Stimulated activated naive B cell treated with anti-CD40 and anti-IgM and Interleukin-4, amounts not matched to agents 10 μg/mL and 1 μg/mL and 100 μg/mL, for 72 hours (primary cell): Measurements from ENCODE around the gene LDLRAD4.

ENCODE experiments used
- ATAC-seq, 2 donors: fragments of 150-1000 bp; cut with Tn5 transposase; replicated peaks; 2 replicates each; pipeline ENCODE4 v1.10.0; 2021; ENCODE audit warnings: moderate library complexity in 1 of 2
- DNase-seq: peaks from one replicate; pipeline ENCODE4 v3.0.0; 2021
- H3K27ac Mint-ChIP-seq: one replicate; pipeline ENCODE4 v1.8.0; 2022; ENCODE audit warnings: mild to moderate bottlenecking, mixed read lengths
- H3K27me3 Mint-ChIP-seq, 2 donors: one replicate each; pipeline ENCODE4 v1.8.0; 2022; ENCODE audit warnings: mixed read lengths in 2 of 2
- H3K36me3 Mint-ChIP-seq, 2 donors: one replicate each; pipeline ENCODE4 v1.8.0; 2022; ENCODE audit warnings: mixed read lengths in 2 of 2, mild to moderate bottlenecking in 1 of 2
- H3K4me1 Mint-ChIP-seq, 2 donors: one replicate each; pipeline ENCODE4 v1.8.0; 2022; ENCODE audit warnings: mixed read lengths in 2 of 2, mild to moderate bottlenecking in 1 of 2
- H3K4me3 Mint-ChIP-seq, 2 donors: one replicate each; pipeline ENCODE4 v1.8.0; 2022; ENCODE audit warnings: mild to moderate bottlenecking in 2 of 2, mixed read lengths in 2 of 2, moderate library complexity in 1 of 2
- H3K9me3 Mint-ChIP-seq, 2 donors: one replicate each; pipeline ENCODE4 v1.8.0; 2022; ENCODE audit warnings: mixed read lengths in 2 of 2, mild to moderate bottlenecking in 1 of 2

The LDLRAD4 gene

DNA sequence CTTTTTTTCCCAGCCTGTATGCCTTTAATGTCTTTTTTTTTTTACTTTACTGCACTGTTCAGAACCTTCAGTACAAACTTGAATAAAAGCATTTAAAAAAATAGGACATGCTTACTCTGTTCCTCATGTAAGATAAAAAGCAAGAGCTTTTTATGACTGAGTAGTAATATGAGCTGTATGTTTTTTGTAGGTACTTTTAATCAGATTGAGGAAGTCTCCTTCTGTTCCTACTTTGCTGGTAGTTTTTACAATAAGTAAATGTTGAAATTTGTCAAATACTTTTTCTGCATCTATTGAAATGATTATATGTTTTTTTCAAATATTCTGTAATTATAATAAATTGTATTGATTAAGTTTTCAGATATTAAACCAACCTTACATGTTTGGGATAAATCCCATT lies 318.0 kb downstream of the LDLRAD4 start:
- ATAC-seq = peak; percentile 38 to 51
- Mint-ChIP-seq H3K9me3 (no peaks in the 10 kb centered on the region), H3K27me3 (no peaks in the 10 kb centered on the region), H3K27ac (no peak overlapping the region), H3K4me1 (peaks cover 34 to 65% of the 10 kb centered on the region in 2 donors), H3K36me3 (peaks cover 0 to 8% of the 10 kb centered on the region in 2 donors), H3K4me3 (no peak overlapping the region)
- DNase-seq = no peak

GRCh38 chr18:13537022-13537780 lies 318.6 kb downstream of the LDLRAD4 start:
- no peaks in the 10 kb centered on the region for H3K27me3 Mint-ChIP-seq

DNA sequence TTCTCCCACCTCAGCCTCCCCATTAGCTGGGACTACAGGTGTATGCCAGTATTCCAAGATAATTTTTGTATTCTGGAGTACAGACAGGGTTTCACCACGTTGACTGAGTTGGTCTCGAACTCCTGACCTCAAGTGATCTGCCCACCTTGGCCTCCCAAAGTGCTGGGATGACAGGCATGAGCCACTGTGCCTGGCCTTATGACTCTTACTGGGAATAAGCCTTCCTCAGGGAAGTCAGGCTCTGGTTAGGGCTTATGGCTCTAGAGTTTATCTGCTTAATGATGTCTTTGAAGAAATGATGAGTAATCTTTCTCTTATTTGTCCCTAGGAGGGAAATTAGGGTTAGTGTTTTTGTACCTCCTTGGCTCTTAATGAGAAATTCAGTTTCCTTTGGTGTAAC lies 320.1 kb downstream of the LDLRAD4 start:
- Mint-ChIP-seq H3K27ac (peak overlapping the region; percentile 80), H3K27me3 (no peaks in the 10 kb centered on the region), H3K4me1 (peaks cover 37 to 65% of the 10 kb centered on the region in 2 donors), H3K36me3 (peaks cover 2 to 14% of the 10 kb centered on the region in 2 donors), H3K4me3 (peak overlapping the region; percentile 61 to 73), H3K9me3 (no peaks in the 10 kb centered on the region)
- DNase-seq (no peak), ATAC-seq (no peak)

More at GRCh38 chr18:13537022-13537780, 318.6 kb downstream of the LDLRAD4 start:
- ATAC-seq (peak; percentile 86 to 87), DNase-seq (no peak)
- peaks cover 0 to 8% of the 10 kb centered on the region in 2 donors for H3K36me3 Mint-ChIP-seq
- H3K9me3 Mint-ChIP-seq = no peaks in the 10 kb centered on the region
- H3K27ac Mint-ChIP-seq = no peak overlapping the region
- peaks cover 34 to 65% of the 10 kb centered on the region in 2 donors for H3K4me1 Mint-ChIP-seq
- H3K4me3 Mint-ChIP-seq = no peak overlapping the region

DNA sequence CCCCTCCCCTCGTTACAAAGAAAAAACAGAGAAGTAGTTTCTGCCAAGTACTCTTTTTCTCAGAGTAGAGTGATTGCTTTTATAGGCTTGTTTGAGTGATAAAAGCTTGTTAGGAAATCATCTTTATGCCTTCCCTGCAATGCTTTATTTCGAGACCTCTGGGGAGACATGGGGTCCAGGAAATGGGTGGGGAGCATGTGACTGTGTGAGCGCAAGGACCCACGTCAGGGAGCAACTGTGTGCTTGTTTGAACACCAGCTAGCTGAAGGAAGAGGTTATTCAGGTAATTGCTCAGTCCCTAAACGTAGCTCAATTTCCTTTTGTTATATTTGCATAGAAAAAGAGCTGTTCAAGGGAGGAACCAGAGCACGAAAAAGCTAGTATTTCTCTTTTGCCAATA lies 320.5 kb downstream of the LDLRAD4 start:
- peak overlapping the region; percentile 80 for H3K27ac Mint-ChIP-seq
- H3K36me3 Mint-ChIP-seq = peaks cover 2 to 14% of the 10 kb centered on the region in 2 donors
- H3K9me3 Mint-ChIP-seq = no peaks in the 10 kb centered on the region
- H3K4me3 Mint-ChIP-seq = peak overlapping the region; percentile 61 to 73
- peaks cover 37 to 61% of the 10 kb centered on the region in 2 donors for H3K4me1 Mint-ChIP-seq
- H3K27me3 Mint-ChIP-seq = no peaks in the 10 kb centered on the region
- ATAC-seq (peak; percentile 68 to 70), DNase-seq (no peak)

GRCh38 chr18:13539843-13540476 lies 321.4 kb downstream of the LDLRAD4 start:
- no peak for ATAC-seq
- Mint-ChIP-seq H3K4me1 (peaks cover 37 to 52% of the 10 kb centered on the region in 2 donors), H3K9me3 (no peaks in the 10 kb centered on the region), H3K4me3 (no peak overlapping the region), H3K27ac (no peak overlapping the region), H3K36me3 (peaks cover 2 to 11% of the 10 kb centered on the region in 2 donors), H3K27me3 (no peaks in the 10 kb centered on the region)
- DNase-seq = no peak

DNA sequence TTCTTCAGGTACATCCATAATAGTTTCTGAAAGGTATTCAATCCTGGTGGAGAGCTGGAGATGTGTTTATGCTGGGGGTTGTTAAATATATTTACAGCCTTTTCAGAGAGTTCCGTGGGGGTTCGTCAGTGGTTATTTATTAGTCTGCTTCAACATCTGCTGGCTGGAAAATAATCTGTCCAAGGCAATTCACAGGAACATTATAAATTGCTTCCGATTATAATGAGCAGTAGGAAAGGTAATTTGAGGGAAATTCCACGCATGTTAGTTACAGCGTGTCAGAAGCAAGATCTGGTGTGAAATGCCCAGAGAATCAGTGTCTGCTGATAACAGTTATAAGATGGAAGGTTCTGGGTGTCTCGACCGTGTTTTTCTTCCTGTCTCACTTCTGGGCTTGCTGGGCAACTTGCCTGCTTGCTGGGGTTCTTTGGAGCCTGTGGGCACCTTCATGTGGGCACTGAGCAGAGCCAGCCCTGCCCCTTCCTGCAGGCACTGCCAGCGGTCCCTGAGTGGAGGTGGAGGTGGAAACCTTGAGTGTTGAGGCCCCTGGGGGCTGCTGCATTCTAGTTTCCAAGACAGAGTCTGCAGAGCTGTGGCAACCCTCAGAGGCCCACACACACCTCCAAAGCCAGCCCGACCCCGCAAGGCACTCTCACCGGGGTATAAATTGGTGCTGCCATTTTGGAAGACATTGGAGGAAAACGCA lies 322.1 kb downstream of the LDLRAD4 start:
- Mint-ChIP-seq H3K27me3 (no peaks in the 10 kb centered on the region), H3K4me3 (peak overlapping the region; percentile 17 to 54), H3K9me3 (no peaks in the 10 kb centered on the region), H3K27ac (no peak overlapping the region), H3K4me1 (peaks cover 40 to 51% of the 10 kb centered on the region in 2 donors), H3K36me3 (peaks cover 2 to 15% of the 10 kb centered on the region in 2 donors)
- DNase-seq (no peak), ATAC-seq (peak; percentile 36 to 48)

- ATAC-seq (no peak), DNase-seq (no peak)
- Mint-ChIP-seq H3K4me3 (no peak overlapping the region), H3K9me3 (no peaks in the 10 kb centered on the region), H3K36me3 (peaks cover 6 to 20% of the 10 kb centered on the region in 2 donors), H3K27me3 (no peaks in the 10 kb centered on the region), H3K27ac (no peak overlapping the region), H3K4me1 (peaks cover 37 to 50% of the 10 kb centered on the region in 2 donors)
These were observed 323.3 kb downstream of the LDLRAD4 start for GRCh38 chr18:13541621-13542519.

- Mint-ChIP-seq H3K27me3 (no peaks in the 10 kb centered on the region), H3K27ac (peak overlapping the region; percentile 37), H3K9me3 (peaks cover 0 to 2% of the 10 kb centered on the region in 2 donors), H3K4me3 (no peak overlapping the region), H3K36me3 (peaks cover 8 to 23% of the 10 kb centered on the region in 2 donors), H3K4me1 (peaks cover 33 to 44% of the 10 kb centered on the region in 2 donors)
- ATAC-seq (no peak), DNase-seq (no peak)
These were observed 323.9 kb downstream of the LDLRAD4 start for GRCh38 chr18:13542520-13542847.

DNA sequence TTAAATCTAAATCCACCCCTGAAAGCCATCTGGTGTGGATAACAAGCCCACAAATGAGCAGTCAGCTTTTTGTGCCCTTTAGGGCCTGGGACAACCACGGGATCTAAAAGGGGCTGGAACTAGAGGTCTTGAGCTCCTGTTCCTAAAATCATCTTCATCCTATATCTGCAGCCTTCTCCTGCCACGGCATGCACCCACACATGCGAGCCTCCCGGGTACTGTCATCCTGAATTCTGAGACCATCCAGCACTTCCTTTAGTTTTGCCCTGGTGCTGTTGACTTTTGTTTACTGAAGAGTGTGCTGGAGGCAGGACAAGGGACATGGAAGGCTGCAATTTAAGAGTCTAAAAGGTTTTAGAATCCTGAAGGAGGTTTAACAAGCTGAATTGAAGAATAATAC lies 324.6 kb downstream of the LDLRAD4 start:
- Mint-ChIP-seq H3K36me3 (peaks cover 11 to 30% of the 10 kb centered on the region in 2 donors), H3K4me3 (no peak overlapping the region), H3K4me1 (peaks cover 29 to 38% of the 10 kb centered on the region in 2 donors), H3K9me3 (peaks cover 4 to 7% of the 10 kb centered on the region in 2 donors), H3K27ac (no peak overlapping the region), H3K27me3 (no peaks in the 10 kb centered on the region)
- ATAC-seq = no peak
- no peak for DNase-seq

- H3K27ac Mint-ChIP-seq = no peak overlapping the region
- DNase-seq = no peak
These were observed 325.5 kb downstream of the LDLRAD4 start for GRCh38 chr18:13543811-13544732.

DNA sequence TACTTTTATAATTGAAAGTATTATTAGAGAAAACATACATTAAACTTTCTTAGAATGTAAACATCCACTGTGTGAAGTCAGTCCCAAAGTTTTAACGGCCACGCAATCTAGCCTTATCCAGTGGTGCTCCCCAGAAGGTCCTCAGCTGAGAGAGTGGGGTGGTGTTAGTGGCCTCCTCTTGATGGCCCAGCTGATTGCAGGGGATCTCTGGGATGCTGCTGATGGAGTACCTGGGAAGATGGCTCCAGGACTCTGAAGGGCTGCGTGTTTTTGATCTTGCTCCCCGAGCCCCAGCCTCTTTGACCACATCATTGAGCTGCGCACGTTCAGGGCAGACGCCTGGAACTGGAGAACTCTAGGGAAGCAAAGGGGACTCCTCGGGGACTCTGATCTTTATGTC lies 326.4 kb downstream of the LDLRAD4 start:
- no peak overlapping the region for H3K27ac Mint-ChIP-seq
- H3K36me3 Mint-ChIP-seq = peaks cover 11 to 34% of the 10 kb centered on the region in 2 donors
- DNase-seq (no peak), ATAC-seq (no peak)
- peaks cover 25 to 35% of the 10 kb centered on the region in 2 donors for H3K4me1 Mint-ChIP-seq
- H3K4me3 Mint-ChIP-seq = no peak overlapping the region
- H3K9me3 Mint-ChIP-seq = peaks cover 4 to 7% of the 10 kb centered on the region in 2 donors
- no peaks in the 10 kb centered on the region for H3K27me3 Mint-ChIP-seq

More at GRCh38 chr18:13543811-13544732, 325.5 kb downstream of the LDLRAD4 start:
- H3K4me1 Mint-ChIP-seq = peaks cover 25 to 35% of the 10 kb centered on the region in 2 donors
- peaks cover 4 to 7% of the 10 kb centered on the region in 2 donors for H3K9me3 Mint-ChIP-seq
- H3K27me3 Mint-ChIP-seq = no peaks in the 10 kb centered on the region
- ATAC-seq = no peak
- peaks cover 11 to 32% of the 10 kb centered on the region in 2 donors for H3K36me3 Mint-ChIP-seq
- H3K4me3 Mint-ChIP-seq = no peak overlapping the region

GRCh38 chr18:13545514-13545913 lies 327.0 kb downstream of the LDLRAD4 start:
- Mint-ChIP-seq H3K4me3 (no peak overlapping the region), H3K9me3 (peaks cover 4 to 7% of the 10 kb centered on the region in 2 donors), H3K27me3 (no peaks in the 10 kb centered on the region), H3K36me3 (peaks cover 11 to 39% of the 10 kb centered on the region in 2 donors), H3K4me1 (peaks cover 27 to 35% of the 10 kb centered on the region in 2 donors), H3K27ac (no peak overlapping the region)
- DNase-seq (no peak), ATAC-seq (no peak)

DNA sequence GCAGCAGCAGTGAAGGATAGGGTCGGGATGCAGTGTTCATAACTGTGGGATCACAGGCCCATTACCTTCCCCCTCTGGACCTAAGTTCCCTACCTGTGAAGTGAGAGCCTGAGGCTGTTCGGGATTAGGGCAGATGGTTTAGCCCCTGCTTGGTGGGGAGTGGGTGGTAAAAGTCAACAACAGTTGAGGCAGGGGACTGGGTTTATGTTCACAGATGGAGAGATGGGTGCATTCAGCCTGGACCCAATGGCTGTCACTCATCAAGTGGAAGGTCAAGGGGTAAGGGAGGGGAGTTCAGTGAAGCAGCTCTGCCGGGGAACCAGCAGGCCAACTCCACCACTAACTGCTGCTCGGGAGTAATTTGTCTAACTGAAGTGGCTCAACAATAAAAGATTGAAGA lies 327.4 kb downstream of the LDLRAD4 start:
- peaks cover 24 to 33% of the 10 kb centered on the region in 2 donors for H3K4me1 Mint-ChIP-seq
- H3K4me3 Mint-ChIP-seq = no peak overlapping the region
- no peak overlapping the region for H3K27ac Mint-ChIP-seq
- H3K27me3 Mint-ChIP-seq = no peaks in the 10 kb centered on the region
- ATAC-seq (no peak), DNase-seq (no peak)
- H3K36me3 Mint-ChIP-seq = peaks cover 12 to 35% of the 10 kb centered on the region in 2 donors
- H3K9me3 Mint-ChIP-seq = peaks cover 4 to 7% of the 10 kb centered on the region in 2 donors
